Endothelial cell of umbilical vein (primary cell): ENCODE results near the gene DMWD.

ENCODE experiments used
- CTCF ChIP-seq, 2 donors: IDR thresholded peaks; 1 replicate in 1 of 2; 2 replicates in 1 of 2; pipeline ENCODE4 v1.5.1; 2011; ENCODE audit warnings: low read length in 2 of 2, mild to moderate bottlenecking in 2 of 2, moderate library complexity in 2 of 2, control low read depth in 1 of 2, inconsistent platforms in 1 of 2, low read depth in 1 of 2; ENCODE audit not compliant: insufficient read depth in 1 of 2; ENCODE audit errors: extremely low read depth in 1 of 2
- EZH2 ChIP-seq: IDR thresholded peaks from 2 replicates; pipeline ENCODE4 v1.6.1; 2012; ENCODE audit warnings: borderline replicate concordance, low read depth, mild to moderate bottlenecking, moderate library complexity, low read length, inconsistent platforms; ENCODE audit not compliant: severe bottlenecking
- FOS ChIP-seq: IDR thresholded peaks from 2 replicates; pipeline ENCODE4 v1.6.1; 2011; ENCODE audit warnings: mild to moderate bottlenecking, low read length, moderate library complexity, borderline replicate concordance; ENCODE audit not compliant: insufficient read depth
- GATA2 ChIP-seq: IDR thresholded peaks from 2 replicates; pipeline ENCODE4 v1.7.0; 2011; ENCODE audit warnings: low read depth, mild to moderate bottlenecking, moderate library complexity, mixed read lengths, low read length; ENCODE audit not compliant: insufficient read length, insufficient read depth
- JUN ChIP-seq: IDR thresholded peaks from 2 replicates; pipeline ENCODE4 v1.6.1; 2011; ENCODE audit warnings: borderline replicate concordance, low read depth; ENCODE audit not compliant: insufficient read length, insufficient read depth
- MYC ChIP-seq: IDR thresholded peaks from one replicate; pipeline ENCODE4 v1.6.1; 2011; ENCODE audit warnings: mild to moderate bottlenecking, low read depth, low read length
- POLR2A ChIP-seq: IDR thresholded peaks from 2 replicates; pipeline ENCODE4 v1.6.1; 2012; ENCODE audit warnings: low read depth, mild to moderate bottlenecking, control low read depth, low read length
- POLR2AphosphoS5 ChIP-seq: IDR thresholded peaks from 2 replicates; pipeline ENCODE4 v1.6.1; 2012; ENCODE audit warnings: low read depth, mild to moderate bottlenecking, control low read depth, low read length, moderate library complexity; ENCODE audit not compliant: insufficient read depth

- TF ChIP-seq CTCF (IDR thresholded peaks at IDR 0.05; ENCODE audit: extremely low read depth in 1 of 2, insufficient read depth in 1 of 2, low read depth in 1 of 2, low read length in 2 of 2) (no peak), JUN (no peak), POLR2A (no peak), POLR2AphosphoS5 (no peak), MYC (no peak), EZH2 (no peak), GATA2 (no peak), FOS (no peak)
Measured at GRCh38 chr19:45791744-45792469, 738 bp downstream of the DMWD start.
